Spinal cord (tissue), 10 donors: Measurements from ENCODE around the gene CACNA1E. TPM values are rescaled to one million over a fixed set of nuclear protein-coding genes. Genes with fewer than 3 reads are reported as not detected.
"Not testable (repeated sequence)": the region's sequence is repeated elsewhere in the genome, so short reads cannot be mapped to it uniquely, and the experiment has no call there.

Source experiments
- DNase-seq, 6 donors: peaks; one replicate each; pipeline versions ENCODE4 v3.0.0 to v3.0.0-alpha.2; 2013 to 2015; ENCODE audit warnings: low spot score in 6 of 6, low read depth in 4 of 6
- H3K27ac ChIP-seq: one replicate; pipeline ENCODE4 v1.5.1; 2013; ENCODE audit warnings: low read depth, low read length, control low read depth
- H3K27me3 ChIP-seq: one replicate; pipeline ENCODE4 v1.6.1; 2013; ENCODE audit warnings: low read length; ENCODE audit not compliant: control insufficient read depth, insufficient read depth
- H3K36me3 ChIP-seq: one replicate; pipeline ENCODE4 v1.6.1; 2013; ENCODE audit warnings: low read length; ENCODE audit not compliant: control insufficient read depth, insufficient read depth
- H3K4me1 ChIP-seq: one replicate; pipeline ENCODE4 v1.6.1; 2013; ENCODE audit warnings: low read length; ENCODE audit not compliant: control insufficient read depth, insufficient read depth
- H3K4me3 ChIP-seq: one replicate; pipeline ENCODE4 v1.5.1; 2013; ENCODE audit warnings: low read depth, low read length, control low read depth
- H3K9me3 ChIP-seq: one replicate; pipeline ENCODE4 v1.6.1; 2013; ENCODE audit warnings: low read length; ENCODE audit not compliant: control insufficient read depth, insufficient read depth
- WGBS: methylation state at CpG from one replicate; pipeline ENCODE4 v1.1.5; 2013; ENCODE audit warnings: missing lambda C conversion rate; ENCODE audit not compliant: insufficient coverage; 5-methylcytosine and 5-hydroxymethylcytosine counted together
- polyA plus RNA-seq, 2 donors: library from polyadenylated mRNA; unstranded; fragments of 120-200 nt; gene quantifications; one replicate each; pipeline ENCODE4 v1.2.1, GENCODE V29; 2013; ENCODE audit not compliant: insufficient read length in 2 of 2
- small RNA-seq: library from RNA; depleted of rRNA; stranded (forward); fragments of <200 nt; gene quantifications from one replicate; pipeline ENCODE3, GENCODE V24; 2014; ENCODE audit warnings: low replicate concordance
- total RNA-seq, 2 donors: library from RNA; depleted of rRNA in 1 of 2; stranded (reverse); fragments of 120-200 nt in 1 of 2; fragments of >200 nt in 1 of 2; gene quantifications; one replicate each; pipeline versions ENCODE4 v1.2.3 to v1.2.4, GENCODE V29; 2013 to 2014
- donor health status: healthy.

Gene CACNA1E
- total and polyA plus RNA-seq, 4 donors = 17.2 to 53.7 (median 37.0) TPM

- no peaks in the 10 kb centered on the region for H3K27me3 ChIP-seq
- 96% methylated on average over 3 of the region's 5 CpGs for WGBS
- H3K27ac ChIP-seq = no peak overlapping the region
- DNase-seq = no peak
- no peaks in the 10 kb centered on the region for H3K9me3 ChIP-seq
- no peaks in the 10 kb centered on the region for H3K36me3 ChIP-seq
- H3K4me3 ChIP-seq = no peak overlapping the region
- no peaks in the 10 kb centered on the region for H3K4me1 ChIP-seq
Measured at GRCh38 chr1:181846001-181846645, 362.8 kb downstream of the CACNA1E start.

- no peaks in the 10 kb centered on the region for H3K27me3 ChIP-seq
- H3K4me3 ChIP-seq = no peak overlapping the region
- H3K27ac ChIP-seq = no peak overlapping the region
- no peaks in the 10 kb centered on the region for H3K4me1 ChIP-seq
- DNase-seq = no peak
- H3K36me3 ChIP-seq = no peaks in the 10 kb centered on the region
- no peaks in the 10 kb centered on the region for H3K9me3 ChIP-seq
Measured at GRCh38 chr1:181846681-181847080, 363.4 kb downstream of the CACNA1E start.

GRCh38 chr1:181849071-181849470 lies 365.8 kb downstream of the CACNA1E start:
- Histone ChIP-seq H3K27ac (no peak overlapping the region), H3K36me3 (no peaks in the 10 kb centered on the region), H3K9me3 (peaks cover 3% of the 10 kb centered on the region), H3K4me1 (no peaks in the 10 kb centered on the region), H3K4me3 (no peak overlapping the region), H3K27me3 (no peaks in the 10 kb centered on the region)
- no peak for DNase-seq
- WGBS = 58% methylated on average over 2 of the region's 4 CpGs

GRCh38 chr1:181854212-181854611 lies 370.9 kb downstream of the CACNA1E start:
- WGBS = no CpG with 5 or more reads among the region's 2 CpGs
- not testable (repeated sequence) for H3K27me3 ChIP-seq

GRCh38 chr1:181855380-181855779 lies 372.1 kb downstream of the CACNA1E start:
- peaks cover 3% of the 10 kb centered on the region for H3K9me3 ChIP-seq
- no peak overlapping the region for H3K4me3 ChIP-seq
- H3K36me3 ChIP-seq = no peaks in the 10 kb centered on the region
- H3K27me3 ChIP-seq = no peaks in the 10 kb centered on the region
- no peaks in the 10 kb centered on the region for H3K4me1 ChIP-seq
- WGBS = no CpG with 5 or more reads among the region's 1 CpG
- no peak for DNase-seq
- H3K27ac ChIP-seq = no peak overlapping the region

More at GRCh38 chr1:181854212-181854611, 370.9 kb downstream of the CACNA1E start:
- not testable (repeated sequence) for DNase-seq, H3K9me3 ChIP-seq, H3K27ac ChIP-seq, H3K4me1 ChIP-seq, H3K36me3 ChIP-seq, H3K4me3 ChIP-seq

Small RNA genes lying within 50 kb of the gene (small RNA-seq; reads per million reads assigned to genes)
- gene RF00017 (not detected), gene RNA5SP70 (not detected)
